ENCODE results near the gene PKNOX2.
A peak's percentile ranks its signal among the peaks of the same experiment; 100 is the strongest.

The PKNOX2 gene

GRCh38 chr11:125174686-125175085 is 10.1 kb downstream of the PKNOX2 start:
- no peak for DNase-seq

DNA sequence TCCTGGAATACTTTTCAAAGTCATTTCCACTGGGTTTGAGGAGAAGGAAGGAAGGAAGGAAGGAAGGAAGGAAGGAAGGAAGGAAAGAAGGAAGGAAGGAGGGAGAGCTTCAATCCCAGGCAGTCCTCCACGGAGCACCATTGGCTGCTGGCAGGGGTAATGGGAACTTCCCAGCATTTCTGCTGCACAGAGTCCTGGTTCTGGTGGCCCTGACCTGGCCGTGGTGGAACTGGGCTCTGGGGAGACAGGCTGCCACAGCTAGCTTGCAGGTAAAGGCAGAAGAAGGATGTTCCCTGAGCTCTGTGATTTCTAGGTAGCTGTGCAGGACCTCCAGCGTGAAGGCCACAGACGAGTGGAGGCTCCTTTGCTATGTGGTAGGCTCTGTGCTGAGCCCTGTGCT is 10.6 kb downstream of the PKNOX2 start:
- no peak for DNase-seq

DNA sequence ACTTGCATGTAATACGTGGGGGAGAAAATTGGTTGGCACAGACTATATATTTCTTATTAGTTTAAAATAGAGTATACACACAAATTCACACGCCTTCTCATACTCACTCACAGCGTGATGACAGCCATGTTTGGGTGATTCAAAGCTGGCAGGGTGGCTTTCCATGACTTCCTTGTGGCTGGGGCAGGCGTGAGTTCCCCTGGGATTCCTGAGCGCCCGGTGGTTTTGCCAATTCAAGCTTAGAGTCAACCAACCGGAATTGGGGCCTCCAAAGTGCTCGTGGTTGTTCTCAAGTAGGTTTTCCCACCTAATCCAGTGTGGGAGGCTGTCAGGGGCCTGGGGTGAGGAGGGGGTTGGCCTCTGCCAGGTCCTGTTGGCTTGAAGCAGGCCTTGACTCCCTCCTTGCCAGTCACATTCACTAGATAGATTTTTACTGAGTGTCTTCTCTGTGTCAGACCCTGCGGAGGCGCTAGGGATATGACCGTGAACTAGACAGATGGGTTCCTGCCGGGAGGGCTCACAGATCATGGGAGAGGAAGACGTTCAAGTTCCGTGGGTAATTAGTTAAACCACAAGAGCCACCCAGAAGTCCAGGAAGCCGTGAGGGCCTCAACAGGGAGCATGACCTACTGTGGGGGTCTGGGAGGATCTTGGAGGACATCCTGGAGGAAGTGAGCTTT is 11.5 kb downstream of the PKNOX2 start:
- no peak for DNase-seq

- no peak for DNase-seq
Observed at GRCh38 chr11:125176866-125177265, 12.3 kb downstream of the PKNOX2 start.

GRCh38 chr11:125177543-125177942 is 13.0 kb downstream of the PKNOX2 start:
- DNase-seq, result no peak

- no peak for DNase-seq
Observed at GRCh38 chr11:125179346-125179745, 14.8 kb downstream of the PKNOX2 start.

DNA sequence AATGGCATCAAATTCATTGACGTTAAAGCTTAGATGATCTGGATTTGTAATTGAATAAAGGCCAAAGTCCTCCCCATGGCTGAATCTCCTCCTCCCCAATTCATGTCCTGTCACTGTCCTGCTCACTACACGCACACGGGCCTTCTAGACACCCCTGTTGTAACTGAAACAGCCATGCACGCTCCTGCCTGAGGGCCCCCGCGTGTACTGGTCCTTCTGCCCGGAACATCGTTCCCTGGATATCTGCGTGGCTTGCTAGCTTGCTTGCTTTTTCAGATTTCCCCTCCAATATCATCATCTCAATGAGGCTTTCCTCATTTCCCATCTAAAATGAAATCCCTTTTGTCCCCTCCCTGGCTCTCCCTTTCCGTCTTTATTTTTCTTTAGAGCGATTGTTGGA is 15.3 kb downstream of the PKNOX2 start:
- DNase-seq, result no peak

GRCh38 chr11:125180413-125181305 is 16.1 kb downstream of the PKNOX2 start:
- DNase-seq, result no peak

DNA sequence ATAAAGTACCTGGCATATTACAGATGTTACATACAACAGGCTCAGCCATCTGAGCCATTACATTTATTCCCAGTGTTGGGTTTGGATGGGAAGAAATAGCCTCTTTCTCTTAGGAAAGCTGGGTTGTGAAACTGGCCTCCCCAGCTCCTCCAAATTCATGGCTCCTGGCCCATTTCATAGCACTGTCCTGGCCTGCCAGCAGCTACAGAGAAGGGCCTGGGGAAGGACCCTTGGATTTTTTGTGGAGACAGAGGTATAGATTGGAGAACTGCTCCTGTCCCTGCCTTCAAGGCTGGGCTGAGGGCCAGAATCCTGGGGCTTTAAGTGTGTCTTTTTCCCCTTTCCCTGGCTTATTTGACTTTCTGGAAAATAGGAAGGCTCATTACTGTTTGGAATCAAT is 18.0 kb downstream of the PKNOX2 start:
- DNase-seq, result no peak

DNA sequence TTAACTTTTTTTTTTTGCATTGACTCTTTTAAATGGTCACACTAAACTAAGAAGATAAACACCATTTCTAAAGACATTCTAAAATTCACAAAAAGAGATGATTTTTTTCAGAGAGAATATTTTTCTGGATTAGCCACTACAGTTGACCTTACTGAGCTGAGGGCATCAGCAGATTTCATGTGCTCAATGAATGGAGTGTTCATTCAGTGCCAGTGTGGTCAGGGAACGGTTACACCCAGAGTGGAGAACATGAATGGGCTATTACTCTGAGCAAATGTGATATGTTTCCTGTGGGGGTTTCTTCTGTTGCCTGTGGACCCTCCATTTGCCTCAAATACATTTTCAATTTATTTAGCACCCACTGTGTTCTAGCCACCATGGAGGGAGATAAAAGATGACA is 19.1 kb downstream of the PKNOX2 start:
- no peak for DNase-seq

- no peak for DNase-seq
Observed at GRCh38 chr11:125188021-125188420, 23.5 kb downstream of the PKNOX2 start.

DNA sequence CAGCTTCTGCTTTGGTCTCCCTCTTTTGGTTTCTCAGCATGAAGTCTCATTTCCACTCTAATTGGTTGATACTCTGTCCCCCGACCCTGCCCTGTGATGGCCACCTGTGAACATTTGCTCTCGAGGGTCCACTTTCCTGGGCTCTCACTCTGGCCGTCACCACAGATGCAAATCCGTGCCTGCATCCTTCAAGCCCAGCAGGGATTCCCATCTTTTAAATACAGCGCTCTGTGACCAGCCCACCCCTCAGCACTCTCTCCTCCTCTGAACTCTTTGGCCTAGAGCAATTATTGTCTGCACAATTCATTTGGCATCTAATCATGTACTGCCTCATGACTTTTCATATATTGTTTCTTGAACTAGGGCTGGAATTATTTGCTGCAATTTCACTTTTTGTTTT is 26.0 kb downstream of the PKNOX2 start:
- DNase-seq, result peak in 2 of 3 experiments; percentile 47 to 86

DNA sequence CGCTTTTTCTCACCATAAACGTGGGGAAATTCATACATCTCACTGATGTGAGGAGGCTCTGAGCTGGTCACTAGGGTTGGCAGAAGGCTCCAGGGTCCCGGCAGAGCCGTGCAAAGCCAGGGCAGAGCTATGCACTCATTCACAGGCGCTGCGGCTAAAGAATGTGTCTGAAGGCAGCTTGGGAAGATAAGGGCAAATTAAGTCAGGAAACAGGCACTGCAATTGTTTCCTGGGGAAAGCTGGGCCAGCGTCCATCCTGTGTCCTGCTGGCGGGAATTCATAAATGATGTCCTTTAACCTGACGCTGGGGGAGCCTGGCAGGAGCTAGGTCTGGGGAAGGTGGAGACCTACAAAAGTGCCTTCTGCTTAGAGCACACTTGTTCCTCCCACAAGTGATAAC is 27.6 kb downstream of the PKNOX2 start:
- no peak for DNase-seq

DNA sequence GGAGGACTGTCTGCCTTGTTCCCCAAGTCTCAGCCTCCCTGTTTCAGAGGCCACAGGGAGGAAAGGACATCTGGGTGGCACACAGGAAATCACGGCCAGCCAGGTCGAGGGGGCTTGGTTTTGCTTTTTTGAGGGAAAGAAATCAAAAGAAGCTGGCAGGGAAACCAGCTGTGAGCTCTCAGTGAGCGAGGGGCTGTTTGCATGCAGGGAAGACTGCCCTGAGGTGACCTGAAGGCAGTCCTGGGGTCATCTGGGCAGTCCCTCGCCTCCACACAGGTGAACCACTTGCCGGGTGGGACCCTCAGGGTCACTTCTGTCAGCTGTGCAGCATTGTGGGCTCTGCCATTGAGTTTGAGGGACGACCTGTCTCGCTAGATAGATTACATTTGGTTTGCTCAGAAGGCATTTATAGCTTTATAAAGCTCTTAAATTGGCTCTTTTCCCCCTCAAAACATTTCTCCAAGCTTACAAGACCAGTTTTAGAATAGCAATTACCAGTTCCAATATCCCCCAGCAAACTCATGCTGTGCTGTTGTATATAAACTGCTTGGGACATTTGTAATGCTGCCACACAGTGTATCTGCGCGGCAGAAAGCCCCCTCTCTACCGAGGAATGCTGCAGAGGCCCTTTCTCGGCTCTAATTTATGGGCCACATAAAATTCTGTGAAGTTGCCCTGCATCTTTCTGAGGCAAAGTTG is 28.3 kb downstream of the PKNOX2 start:
- no peak for DNase-seq

- DNase-seq, result no peak
Observed at GRCh38 chr11:125193416-125193726, 28.8 kb downstream of the PKNOX2 start.

DNA sequence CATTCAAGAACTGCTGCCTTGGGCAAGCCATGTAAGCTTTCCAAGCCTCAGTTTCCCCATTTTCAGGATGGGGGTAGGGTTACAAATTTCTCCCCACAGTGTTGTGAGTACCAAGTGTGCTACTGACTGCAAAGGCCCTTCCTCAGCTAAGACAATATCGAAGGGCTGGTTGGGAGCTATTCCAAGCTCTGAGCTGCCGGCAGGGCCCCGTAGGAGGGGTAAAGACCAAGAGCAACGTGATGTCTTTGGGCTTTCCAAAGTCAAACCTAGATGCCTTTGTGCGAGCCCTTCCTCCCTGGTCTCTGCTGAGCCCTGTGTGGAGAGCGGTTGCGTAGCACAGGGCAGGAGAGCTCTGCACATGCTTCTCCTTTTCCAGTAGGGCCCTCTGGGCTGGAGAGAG is 29.3 kb downstream of the PKNOX2 start:
- DNase-seq, result no peak

GRCh38 chr11:125199915-125200314 is 35.4 kb downstream of the PKNOX2 start:
- DNase-seq, result no peak

DNA sequence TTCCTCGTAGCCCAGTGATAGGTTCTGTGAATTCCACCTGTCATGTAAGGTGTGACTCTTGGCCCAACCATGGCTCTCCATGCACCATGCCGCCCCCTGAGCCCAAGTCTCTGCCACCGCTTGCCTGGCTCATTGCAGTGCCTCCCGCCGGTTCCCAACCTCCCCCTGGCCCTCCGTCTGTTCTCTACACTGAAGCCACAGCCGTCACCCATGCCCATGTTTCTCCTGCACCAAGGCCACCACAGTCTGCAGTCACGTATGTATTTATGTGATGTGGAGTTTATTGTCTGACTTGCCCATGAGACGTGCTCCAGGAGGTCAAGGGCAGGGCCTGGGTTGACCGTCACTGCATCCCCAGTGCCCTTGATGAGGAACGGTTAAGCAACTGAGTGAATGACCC is 35.9 kb downstream of the PKNOX2 start:
- DNase-seq, result no peak

- no peak for DNase-seq
Observed at GRCh38 chr11:125201525-125202141, 37.1 kb downstream of the PKNOX2 start.

DNA sequence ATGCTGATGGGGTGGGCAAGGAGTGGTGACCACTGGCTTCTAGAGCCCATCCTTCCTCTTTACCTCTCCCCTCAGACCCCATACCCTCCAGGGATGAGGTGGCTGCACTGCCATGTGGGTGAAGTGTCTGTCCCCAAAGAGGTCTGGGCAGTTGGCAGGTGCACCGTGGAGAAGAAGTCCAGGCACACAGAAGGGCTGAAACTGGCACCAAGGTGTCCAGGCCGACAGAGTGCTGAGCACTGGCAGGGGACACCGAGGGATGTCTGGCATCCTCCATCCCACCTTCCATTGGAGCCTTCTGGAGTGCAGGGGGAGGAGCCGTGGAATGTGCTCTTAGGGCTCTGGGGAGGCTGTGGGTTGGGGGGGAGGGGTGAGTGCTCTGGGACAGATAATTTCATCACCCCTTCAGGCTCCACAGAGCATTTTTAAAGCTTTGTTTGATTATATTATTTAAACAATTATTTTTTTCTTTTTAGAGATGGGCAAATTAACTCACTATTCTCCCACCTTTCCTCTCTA is 37.9 kb downstream of the PKNOX2 start:
- no peak for DNase-seq

DNA sequence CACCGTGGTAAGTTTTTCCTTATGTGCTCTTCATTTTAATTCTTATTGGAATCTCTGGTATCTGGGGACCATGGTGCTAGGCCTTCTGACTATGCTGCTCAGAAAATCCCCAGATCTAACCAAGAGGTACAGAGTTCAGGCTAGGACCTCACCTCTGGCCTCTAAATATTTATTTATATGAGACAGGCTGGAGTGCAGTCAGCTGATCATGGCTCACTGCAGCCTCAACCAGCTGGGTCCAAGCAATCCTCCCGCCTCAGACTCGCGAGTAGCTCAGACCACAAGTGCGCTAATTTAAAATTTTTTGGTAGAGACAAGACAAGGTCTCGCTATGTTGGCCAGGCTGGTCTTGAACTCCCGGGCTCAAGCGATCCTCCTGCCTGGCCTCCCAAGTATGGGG is 38.4 kb downstream of the PKNOX2 start:
- no peak for DNase-seq

GRCh38 chr11:125207866-125208425 is 43.4 kb downstream of the PKNOX2 start:
- DNase-seq, result no peak

- DNase-seq, result no peak
Observed at GRCh38 chr11:125210066-125210465, 45.5 kb downstream of the PKNOX2 start.
